Measurements from ENCODE around the gene ALG9. TPM values are rescaled to one million over a fixed set of nuclear protein-coding genes. Genes with fewer than 3 reads are reported as not detected.

ALG9 gene
- total RNA-seq, 1 donor from 2014 or later = 69.4 TPM

- Mint-ChIP-seq H3K4me3 (ENCODE audit: unreplicated experiment) (no peak overlapping the region), H3K4me1 (ENCODE audit: low read depth, unreplicated experiment) (peaks cover 5% of the 10 kb centered on the region), H3K27me3 (ENCODE audit: unreplicated experiment) (no peaks in the 10 kb centered on the region), H3K27ac (ENCODE audit: unreplicated experiment) (no peak overlapping the region), H3K36me3 (ENCODE audit: unreplicated experiment) (no peaks in the 10 kb centered on the region), H3K9me3 (ENCODE audit: unreplicated experiment) (peaks cover 2% of the 10 kb centered on the region)
- TF ChIP-seq CTCF (IDR thresholded peaks at IDR 0.05; ENCODE audit: partially characterized antibody, unreplicated experiment) = no peak
- DNase-seq = no peak
Observed at GRCh38 chr11:111792955-111793500, 78.4 kb downstream of the ALG9 start.

DNA sequence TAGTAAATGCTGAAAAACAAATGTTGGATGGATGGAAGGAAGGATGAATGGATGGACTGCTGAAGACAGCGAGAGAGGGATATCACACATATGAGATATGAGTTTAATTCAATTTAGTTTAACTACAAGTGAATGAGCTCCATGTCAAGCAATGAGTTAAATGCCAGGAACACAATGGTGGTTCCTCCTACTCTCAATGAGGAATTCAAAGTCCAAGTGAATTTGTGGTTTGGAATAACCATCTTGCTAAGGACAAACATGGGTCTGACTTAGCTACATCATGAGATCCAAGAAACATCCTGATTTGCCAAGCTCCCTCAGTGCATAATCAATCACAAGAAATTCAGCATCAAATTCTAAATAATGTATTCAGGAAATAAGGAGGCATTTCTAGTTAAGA is 79.1 kb downstream of the ALG9 start:
- Mint-ChIP-seq H3K9me3 (ENCODE audit: unreplicated experiment) (peaks cover 2% of the 10 kb centered on the region), H3K4me1 (ENCODE audit: low read depth, unreplicated experiment) (peaks cover 5% of the 10 kb centered on the region), H3K36me3 (ENCODE audit: unreplicated experiment) (no peaks in the 10 kb centered on the region), H3K27ac (ENCODE audit: unreplicated experiment) (no peak overlapping the region), H3K4me3 (ENCODE audit: unreplicated experiment) (no peak overlapping the region), H3K27me3 (ENCODE audit: unreplicated experiment) (no peaks in the 10 kb centered on the region)
- TF ChIP-seq CTCF (IDR thresholded peaks at IDR 0.05; ENCODE audit: partially characterized antibody, unreplicated experiment) = no peak
- DNase-seq = no peak

DNA sequence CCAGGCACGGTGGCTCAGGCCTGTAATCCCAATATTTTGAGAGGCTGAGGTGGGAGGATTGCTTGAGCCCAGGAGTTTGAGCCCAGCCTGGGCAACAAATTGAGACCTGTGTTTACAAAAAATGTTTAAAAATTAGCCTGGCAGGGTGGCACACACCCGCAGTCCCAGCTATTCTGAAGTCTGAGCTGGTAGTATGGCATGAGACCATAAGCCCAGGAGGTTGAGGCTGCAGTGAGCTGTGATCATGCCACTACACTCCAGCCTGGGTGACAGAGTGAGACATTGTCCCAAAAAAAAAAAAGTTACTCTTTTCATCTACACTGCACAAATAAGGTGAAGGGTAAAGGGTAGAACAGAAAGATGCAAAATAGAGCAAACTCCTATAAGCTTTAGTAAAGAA is 82.9 kb downstream of the ALG9 start:
- no peak for TF ChIP-seq CTCF (IDR thresholded peaks at IDR 0.05; ENCODE audit: partially characterized antibody, unreplicated experiment)
- no peak for DNase-seq
- H3K27me3 Mint-ChIP-seq (ENCODE audit: unreplicated experiment) = no peaks in the 10 kb centered on the region
- H3K4me3 Mint-ChIP-seq (ENCODE audit: unreplicated experiment) = no peak overlapping the region
- H3K27ac Mint-ChIP-seq (ENCODE audit: unreplicated experiment) = no peak overlapping the region
- H3K9me3 Mint-ChIP-seq (ENCODE audit: unreplicated experiment) = no peaks in the 10 kb centered on the region
- peaks cover 5% of the 10 kb centered on the region for H3K4me1 Mint-ChIP-seq (ENCODE audit: low read depth, unreplicated experiment)
- H3K36me3 Mint-ChIP-seq (ENCODE audit: unreplicated experiment) = no peaks in the 10 kb centered on the region

DNA sequence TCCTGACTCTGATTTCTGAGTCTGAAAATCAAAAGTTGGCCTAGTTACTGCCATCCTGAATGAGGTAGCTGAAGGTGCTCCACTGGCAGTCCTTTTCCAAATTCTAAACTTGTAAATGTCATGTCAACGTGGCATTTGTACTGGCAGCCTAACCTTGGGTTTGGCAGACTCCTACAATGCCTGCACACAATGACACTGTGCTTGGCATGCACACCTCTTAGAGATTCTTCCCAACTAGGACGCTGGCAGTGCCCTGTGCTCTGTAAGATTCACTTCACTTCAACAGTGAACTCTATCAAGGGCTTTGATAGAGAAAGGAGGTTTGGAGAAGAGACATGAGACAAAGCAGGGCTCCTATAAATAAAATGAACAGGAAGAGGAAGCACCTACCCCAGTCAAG is 83.3 kb downstream of the ALG9 start:
- DNase-seq = no peak
- peaks cover 5% of the 10 kb centered on the region for H3K4me1 Mint-ChIP-seq (ENCODE audit: low read depth, unreplicated experiment)
- no peaks in the 10 kb centered on the region for H3K27me3 Mint-ChIP-seq (ENCODE audit: unreplicated experiment)
- TF ChIP-seq CTCF (IDR thresholded peaks at IDR 0.05; ENCODE audit: partially characterized antibody, unreplicated experiment) = no peak
- H3K9me3 Mint-ChIP-seq (ENCODE audit: unreplicated experiment) = no peaks in the 10 kb centered on the region
- H3K36me3 Mint-ChIP-seq (ENCODE audit: unreplicated experiment) = no peaks in the 10 kb centered on the region
- no peak overlapping the region for H3K4me3 Mint-ChIP-seq (ENCODE audit: unreplicated experiment)
- H3K27ac Mint-ChIP-seq (ENCODE audit: unreplicated experiment) = no peak overlapping the region

- no peak for DNase-seq
- no peaks in the 10 kb centered on the region for H3K36me3 Mint-ChIP-seq (ENCODE audit: unreplicated experiment)
- no peak for TF ChIP-seq CTCF (IDR thresholded peaks at IDR 0.05; ENCODE audit: partially characterized antibody, unreplicated experiment)
- H3K27me3 Mint-ChIP-seq (ENCODE audit: unreplicated experiment) = no peaks in the 10 kb centered on the region
- no peak overlapping the region for H3K27ac Mint-ChIP-seq (ENCODE audit: unreplicated experiment)
- no peaks in the 10 kb centered on the region for H3K9me3 Mint-ChIP-seq (ENCODE audit: unreplicated experiment)
- H3K4me1 Mint-ChIP-seq (ENCODE audit: low read depth, unreplicated experiment) = peaks cover 5% of the 10 kb centered on the region
- H3K4me3 Mint-ChIP-seq (ENCODE audit: unreplicated experiment) = no peak overlapping the region
Observed at GRCh38 chr11:111785886-111786412, 85.4 kb downstream of the ALG9 start.

Data from glutamatergic neuron (in vitro differentiated cells).